Natural killer cell (primary cell): ENCODE results near the gene FNDC3B. TPM values are rescaled to one million over a fixed set of nuclear protein-coding genes. Genes with fewer than 3 reads are reported as not detected.

Experiments
- ATAC-seq, 3 donors: fragments of 150-1000 bp in 2 of 3; fragments of 200-7000 bp in 1 of 3; cut with Tn5 transposase; 1 replicate in 1 of 3; 2 replicates in 2 of 3; pipeline ENCODE4 v1.10.0; 2021; ENCODE audit warnings: mild to moderate bottlenecking in 2 of 3, moderate library complexity in 2 of 3
- DNase-seq, 2 donors: peaks; one replicate each; pipeline versions ENCODE4 v3.0.0 to v3.0.0-alpha.2; 2013 to 2021; ENCODE audit warnings: mixed read lengths in 1 of 2
- H3K27ac ChIP-seq: one replicate; pipeline ENCODE4 v1.5.1; 2013; ENCODE audit warnings: mild to moderate bottlenecking, low read length
- H3K27me3 ChIP-seq: one replicate; pipeline ENCODE4 v1.6.1; 2013; ENCODE audit warnings: low read length; ENCODE audit not compliant: control insufficient read depth, insufficient read depth
- H3K36me3 ChIP-seq: one replicate; pipeline ENCODE4 v1.6.1; 2013; ENCODE audit warnings: low read length; ENCODE audit not compliant: control insufficient read depth, insufficient read depth
- H3K4me1 ChIP-seq: one replicate; pipeline ENCODE4 v1.6.1; 2013; ENCODE audit warnings: low read length; ENCODE audit not compliant: control insufficient read depth, insufficient read depth
- H3K4me3 ChIP-seq: one replicate; pipeline ENCODE4 v1.5.1; 2013; ENCODE audit warnings: low read length
- H3K9me3 ChIP-seq: one replicate; pipeline ENCODE4 v1.6.1; 2013; ENCODE audit warnings: low read length; ENCODE audit not compliant: control insufficient read depth, insufficient read depth
- H3K27ac Mint-ChIP-seq, 2 donors: one replicate each; pipeline ENCODE4 v1.8.0; 2022; ENCODE audit warnings: mild to moderate bottlenecking in 2 of 2, mixed read lengths in 2 of 2, moderate library complexity in 1 of 2
- H3K27me3 Mint-ChIP-seq, 2 donors: one replicate each; pipeline ENCODE4 v1.8.0; 2022; ENCODE audit warnings: low read depth in 2 of 2, mixed read lengths in 2 of 2
- H3K36me3 Mint-ChIP-seq: one replicate; pipeline ENCODE4 v1.8.0; 2022; ENCODE audit warnings: mixed read lengths
- H3K4me1 Mint-ChIP-seq, 2 donors: one replicate each; pipeline ENCODE4 v1.8.0; 2022; ENCODE audit warnings: mixed read lengths in 2 of 2
- H3K4me3 Mint-ChIP-seq: one replicate; pipeline ENCODE4 v1.8.0; 2022; ENCODE audit warnings: mild to moderate bottlenecking, moderate library complexity, mixed read lengths
- H3K9me3 Mint-ChIP-seq, 2 donors: one replicate each; pipeline ENCODE4 v1.8.0; 2022; ENCODE audit warnings: mixed read lengths in 2 of 2
- WGBS: methylation state at CpG from one replicate; pipeline ENCODE4 v1.1.7; 2013; ENCODE audit warnings: missing lambda C conversion rate; ENCODE audit not compliant: insufficient coverage; 5-methylcytosine and 5-hydroxymethylcytosine counted together
- intact Hi-C: fragments of 100-400 bp; cut with micrococcal nuclease; formaldehyde crosslinking; loops from one replicate; pipeline ENCODE4 v1.14.2; 2022
- total RNA-seq, 4 donors: library from RNA; stranded (reverse); fragments of 120-200 nt in 1 of 4; gene quantifications; one replicate each; pipeline versions ENCODE4 v1.2.3 to v1.2.4, GENCODE V29; 2013 to 2022
- TF ChIP-seq, protein P1 (sequence below): fragments of 200-600 bp; IDR thresholded peaks from one replicate; pipeline ENCODE4 v1.8.0; 2022; ENCODE audit warnings: antibody characterized with exemption

Gene FNDC3B
- total RNA-seq, 3 donors from 2014 or later (not counting 1 experiment from before 2014, with no cell fraction given): 154 to 214 (median 206) TPM

DNA sequence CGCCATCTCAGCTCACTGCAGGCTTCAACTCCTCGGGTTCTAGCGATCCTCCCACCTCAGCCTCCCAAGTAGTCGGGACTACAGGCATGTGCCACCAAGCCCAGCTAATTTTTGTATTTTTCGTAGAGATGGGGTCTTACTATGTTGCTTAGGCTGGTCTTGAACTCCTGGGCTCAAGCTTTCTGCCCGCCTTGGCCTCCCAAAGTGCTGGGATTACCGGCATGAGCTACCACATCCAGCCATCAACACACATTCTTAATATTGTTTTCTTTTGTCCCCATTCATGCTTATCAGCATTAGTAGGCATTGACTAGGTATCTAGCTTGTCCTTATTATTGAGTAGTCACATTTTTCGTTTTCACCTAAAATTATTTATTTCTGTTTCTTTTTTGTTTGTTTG lies 240.6 kb downstream of the FNDC3B start:
- H3K36me3 ChIP-seq: peaks cover 2% of the 10 kb centered on the region
- H3K9me3 ChIP-seq: no peaks in the 10 kb centered on the region
- H3K27me3 Mint-ChIP-seq: no peaks in the 10 kb centered on the region
- peaks cover 3% of the 10 kb centered on the region for H3K36me3 Mint-ChIP-seq
- H3K9me3 Mint-ChIP-seq: no peaks in the 10 kb centered on the region
- peaks cover 52 to 58% of the 10 kb centered on the region in 2 donors for H3K4me1 Mint-ChIP-seq
- no peak overlapping the region for H3K4me3 Mint-ChIP-seq
- no peak overlapping the region for H3K4me3 ChIP-seq
- no peak for ATAC-seq
- H3K27ac ChIP-seq: no peak overlapping the region
- no peak for DNase-seq
- intact Hi-C loops: no loop called here
- H3K27ac Mint-ChIP-seq: peak overlapping the region; percentile 59 to 70
- 95% methylated on average over 7 of the region's 8 CpGs for WGBS
- no peaks in the 10 kb centered on the region for H3K27me3 ChIP-seq
- TF ChIP-seq, protein P1, sequence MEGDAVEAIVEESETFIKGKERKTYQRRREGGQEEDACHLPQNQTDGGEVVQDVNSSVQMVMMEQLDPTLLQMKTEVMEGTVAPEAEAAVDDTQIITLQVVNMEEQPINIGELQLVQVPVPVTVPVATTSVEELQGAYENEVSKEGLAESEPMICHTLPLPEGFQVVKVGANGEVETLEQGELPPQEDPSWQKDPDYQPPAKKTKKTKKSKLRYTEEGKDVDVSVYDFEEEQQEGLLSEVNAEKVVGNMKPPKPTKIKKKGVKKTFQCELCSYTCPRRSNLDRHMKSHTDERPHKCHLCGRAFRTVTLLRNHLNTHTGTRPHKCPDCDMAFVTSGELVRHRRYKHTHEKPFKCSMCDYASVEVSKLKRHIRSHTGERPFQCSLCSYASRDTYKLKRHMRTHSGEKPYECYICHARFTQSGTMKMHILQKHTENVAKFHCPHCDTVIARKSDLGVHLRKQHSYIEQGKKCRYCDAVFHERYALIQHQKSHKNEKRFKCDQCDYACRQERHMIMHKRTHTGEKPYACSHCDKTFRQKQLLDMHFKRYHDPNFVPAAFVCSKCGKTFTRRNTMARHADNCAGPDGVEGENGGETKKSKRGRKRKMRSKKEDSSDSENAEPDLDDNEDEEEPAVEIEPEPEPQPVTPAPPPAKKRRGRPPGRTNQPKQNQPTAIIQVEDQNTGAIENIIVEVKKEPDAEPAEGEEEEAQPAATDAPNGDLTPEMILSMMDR: no peak
- no peaks in the 10 kb centered on the region for H3K4me1 ChIP-seq

DNA sequence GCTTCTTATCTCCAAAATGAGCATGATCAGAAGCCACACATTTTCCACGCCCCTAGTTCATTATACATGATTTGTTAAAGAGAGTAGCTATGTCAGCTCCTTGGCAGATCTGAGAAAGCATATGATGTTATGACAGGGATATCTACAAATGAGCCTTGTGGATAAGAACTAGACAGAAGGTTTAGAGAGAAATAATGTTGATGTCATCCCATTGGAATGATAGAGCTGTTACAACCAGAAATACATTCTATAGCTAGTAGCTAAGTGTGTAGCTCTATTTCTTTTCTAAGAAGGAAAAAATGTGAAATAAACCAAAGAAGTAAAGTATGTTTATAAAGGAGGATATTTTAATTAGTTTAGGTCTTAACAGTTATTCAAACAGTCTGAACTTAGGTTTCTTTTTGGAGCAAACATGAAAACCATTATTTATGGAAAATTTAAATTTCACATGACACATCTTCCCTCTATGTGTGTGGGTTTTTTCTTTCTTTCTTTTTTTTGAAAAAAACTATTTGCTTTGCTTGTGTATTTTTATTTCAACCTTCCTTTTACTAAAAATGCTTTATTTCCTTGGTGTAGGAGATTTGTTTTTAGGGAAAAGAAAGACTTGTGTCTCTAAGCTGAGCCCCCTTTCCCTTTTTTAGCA lies 241.2 kb downstream of the FNDC3B start:
- ATAC-seq (no peak), DNase-seq (no peak)
- H3K4me1 ChIP-seq: no peaks in the 10 kb centered on the region
- H3K36me3 ChIP-seq: peaks cover 4% of the 10 kb centered on the region
- H3K4me3 ChIP-seq: no peak overlapping the region
- intact Hi-C loops: no loop called here
- peaks cover 51 to 56% of the 10 kb centered on the region in 2 donors for H3K4me1 Mint-ChIP-seq
- H3K9me3 Mint-ChIP-seq: no peaks in the 10 kb centered on the region
- H3K27me3 Mint-ChIP-seq: no peaks in the 10 kb centered on the region
- TF ChIP-seq, protein P1: no peak
- H3K27ac Mint-ChIP-seq: peak overlapping the region; percentile 59 to 70
- no peak overlapping the region for H3K4me3 Mint-ChIP-seq
- WGBS: 100% methylated on average over 1 of the region's 1 CpG
- H3K27me3 ChIP-seq: no peaks in the 10 kb centered on the region
- no peaks in the 10 kb centered on the region for H3K9me3 ChIP-seq
- H3K27ac ChIP-seq: no peak overlapping the region
- no peaks in the 10 kb centered on the region for H3K36me3 Mint-ChIP-seq

- Mint-ChIP-seq H3K27me3 (no peaks in the 10 kb centered on the region), H3K9me3 (no peaks in the 10 kb centered on the region), H3K27ac (peak overlapping the region in 1 of 2 donors; percentile 64), H3K4me1 (peaks cover 44 to 48% of the 10 kb centered on the region in 2 donors), H3K4me3 (no peak overlapping the region), H3K36me3 (no peaks in the 10 kb centered on the region)
- ATAC-seq (no peak), DNase-seq (no peak)
- Histone ChIP-seq H3K4me3 (no peak overlapping the region), H3K27ac (no peak overlapping the region), H3K9me3 (no peaks in the 10 kb centered on the region), H3K27me3 (no peaks in the 10 kb centered on the region), H3K4me1 (no peaks in the 10 kb centered on the region), H3K36me3 (peaks cover 9% of the 10 kb centered on the region)
- TF ChIP-seq, protein P1: no peak
- intact Hi-C loops: no loop called here
- 100% methylated on average over 4 of the region's 7 CpGs for WGBS
These were observed 242.5 kb downstream of the FNDC3B start for GRCh38 chr3:172281884-172282283.

DNA sequence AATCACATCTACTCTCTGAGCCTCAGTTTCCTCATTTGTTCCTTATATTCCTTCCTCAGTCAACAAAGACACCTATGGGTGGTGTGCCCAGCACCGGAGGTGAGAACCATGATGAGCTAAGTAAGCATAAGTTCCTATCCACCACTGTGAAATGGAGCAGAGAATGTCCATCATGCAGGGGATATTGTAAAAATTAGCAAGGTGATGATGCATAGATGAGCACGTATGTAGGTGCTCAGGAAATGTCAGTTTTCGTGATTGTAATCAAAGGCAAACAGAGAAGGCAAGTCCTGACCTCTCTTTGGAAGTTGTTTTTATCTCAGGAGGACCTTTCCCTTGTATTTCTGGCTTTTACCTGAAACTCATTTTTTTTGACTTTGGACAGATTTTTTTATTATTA lies 243.5 kb downstream of the FNDC3B start:
- H3K9me3 ChIP-seq: no peaks in the 10 kb centered on the region
- intact Hi-C loops: no loop called here
- no peaks in the 10 kb centered on the region for H3K9me3 Mint-ChIP-seq
- no peak overlapping the region for H3K27ac ChIP-seq
- peaks cover 41 to 50% of the 10 kb centered on the region in 2 donors for H3K4me1 Mint-ChIP-seq
- WGBS: 77% methylated on average over 3 of the region's 3 CpGs
- H3K27me3 Mint-ChIP-seq: no peaks in the 10 kb centered on the region
- H3K27me3 ChIP-seq: no peaks in the 10 kb centered on the region
- H3K4me3 ChIP-seq: no peak overlapping the region
- no peaks in the 10 kb centered on the region for H3K36me3 Mint-ChIP-seq
- peaks cover 11% of the 10 kb centered on the region for H3K36me3 ChIP-seq
- peak overlapping the region in 1 of 2 donors; percentile 35 for H3K27ac Mint-ChIP-seq
- no peak overlapping the region for H3K4me3 Mint-ChIP-seq
- no peak for DNase-seq
- TF ChIP-seq, protein P1: no peak
- ATAC-seq: no peak
- no peaks in the 10 kb centered on the region for H3K4me1 ChIP-seq
